NCI-H2171 (cell line): ENCODE results near the gene KPNB1.

Source experiments
- DNase-seq: peaks from one replicate; lab custom pipeline; 2025; lab: John Stamatoyannopoulos, UW

KPNB1 gene

DNA sequence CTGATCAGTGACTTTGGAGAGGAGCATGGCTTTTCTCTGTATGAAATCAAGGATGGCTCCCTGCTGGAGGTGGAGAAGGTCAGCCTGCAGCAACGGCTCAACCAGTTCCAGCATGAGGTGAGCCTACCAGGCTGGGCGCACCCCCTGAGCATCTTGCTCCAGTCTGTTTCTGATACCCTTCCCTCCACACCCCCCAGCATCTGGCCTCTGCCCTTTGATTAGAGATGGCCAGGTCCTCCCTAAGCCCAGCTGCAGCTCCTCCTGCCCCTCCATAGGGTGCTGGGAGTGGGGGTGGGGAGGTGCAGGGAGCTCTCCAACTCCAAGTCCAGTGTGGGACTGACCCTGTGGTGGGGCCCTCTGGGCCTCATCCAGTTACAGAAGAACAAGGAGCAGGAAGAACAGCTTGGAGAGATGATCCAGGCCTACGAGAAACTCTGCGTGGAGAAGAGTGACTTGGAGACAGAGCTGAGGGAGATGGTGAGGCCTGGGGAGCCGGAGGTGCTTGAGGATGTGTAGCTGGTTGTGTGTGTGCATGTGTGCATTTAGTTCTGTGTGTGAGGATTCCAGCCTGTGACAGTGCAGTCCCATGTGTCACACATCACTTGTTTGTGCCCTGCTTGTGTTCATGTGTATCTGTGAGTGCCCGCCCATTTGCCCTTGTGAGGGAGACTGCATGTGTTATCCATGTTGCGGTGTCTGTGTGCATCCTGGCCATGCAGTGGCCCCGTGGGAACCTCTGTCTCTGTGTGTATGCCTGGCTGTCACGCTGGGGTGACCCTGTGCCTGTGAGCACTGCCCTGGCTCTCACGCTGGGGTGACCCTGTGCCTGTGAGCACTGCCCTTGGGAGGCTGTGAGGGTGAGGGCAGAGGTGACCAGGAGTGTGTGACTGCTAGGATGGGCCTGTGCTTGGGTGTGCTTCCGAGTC is 47.3 kb downstream of the KPNB1 start:
- DNase-seq = no peak

- no peak for DNase-seq
These were observed 48.4 kb downstream of the KPNB1 start for GRCh38 chr17:47697906-47698711.

DNA sequence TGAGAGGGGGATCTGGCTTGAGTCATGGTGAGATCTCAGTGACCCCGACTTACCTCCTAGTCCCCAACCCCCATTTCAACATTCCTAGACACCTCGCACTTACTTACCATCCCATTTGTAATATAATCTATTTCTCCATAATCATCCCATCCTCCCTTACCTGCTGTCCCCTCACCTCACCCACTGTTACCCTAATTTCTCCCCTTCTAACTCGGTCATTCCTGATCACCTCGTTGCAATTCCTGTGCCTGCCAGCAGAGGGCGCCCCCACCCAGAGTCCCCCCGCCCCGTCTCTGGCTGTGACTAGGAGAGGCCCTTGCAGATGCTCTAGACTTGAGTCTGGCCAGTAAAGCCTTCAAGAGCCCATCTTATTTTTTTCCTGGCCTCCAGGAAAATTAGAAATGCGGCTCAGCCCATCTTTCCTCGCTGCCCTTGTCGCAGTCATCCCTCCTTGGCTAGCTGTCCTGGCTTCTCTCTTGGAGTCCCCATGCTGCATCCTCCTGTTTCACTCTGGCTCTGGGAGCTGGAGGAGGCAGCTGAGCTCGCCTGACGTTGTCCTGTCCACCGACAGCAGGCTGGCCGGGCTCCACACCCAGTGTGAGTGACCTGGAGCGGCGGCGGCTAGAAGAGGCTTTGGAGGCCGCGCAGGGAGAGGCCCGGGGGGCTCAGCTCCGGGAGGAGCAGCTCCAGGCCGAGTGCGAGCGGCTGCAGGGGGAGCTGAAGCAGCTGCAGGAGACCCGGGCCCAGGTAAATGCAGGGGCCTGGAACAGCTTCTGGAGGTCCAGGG is 49.2 kb downstream of the KPNB1 start:
- no peak for DNase-seq

DNA sequence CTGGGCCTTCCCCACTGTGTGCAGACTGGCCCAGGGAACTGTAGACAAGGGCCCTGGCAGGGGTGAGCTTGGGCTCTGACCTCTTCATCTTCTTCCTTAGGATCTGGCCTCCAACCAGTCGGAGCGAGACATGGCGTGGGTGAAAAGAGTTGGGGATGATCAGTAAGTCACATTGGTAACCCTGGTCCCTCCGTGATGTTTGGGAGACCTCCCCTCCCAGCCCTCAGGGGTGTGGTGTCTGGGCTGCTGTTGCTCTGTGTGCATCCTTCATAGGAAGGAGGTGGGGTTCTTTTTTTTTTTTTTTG is 49.8 kb downstream of the KPNB1 start:
- no peak for DNase-seq

DNA sequence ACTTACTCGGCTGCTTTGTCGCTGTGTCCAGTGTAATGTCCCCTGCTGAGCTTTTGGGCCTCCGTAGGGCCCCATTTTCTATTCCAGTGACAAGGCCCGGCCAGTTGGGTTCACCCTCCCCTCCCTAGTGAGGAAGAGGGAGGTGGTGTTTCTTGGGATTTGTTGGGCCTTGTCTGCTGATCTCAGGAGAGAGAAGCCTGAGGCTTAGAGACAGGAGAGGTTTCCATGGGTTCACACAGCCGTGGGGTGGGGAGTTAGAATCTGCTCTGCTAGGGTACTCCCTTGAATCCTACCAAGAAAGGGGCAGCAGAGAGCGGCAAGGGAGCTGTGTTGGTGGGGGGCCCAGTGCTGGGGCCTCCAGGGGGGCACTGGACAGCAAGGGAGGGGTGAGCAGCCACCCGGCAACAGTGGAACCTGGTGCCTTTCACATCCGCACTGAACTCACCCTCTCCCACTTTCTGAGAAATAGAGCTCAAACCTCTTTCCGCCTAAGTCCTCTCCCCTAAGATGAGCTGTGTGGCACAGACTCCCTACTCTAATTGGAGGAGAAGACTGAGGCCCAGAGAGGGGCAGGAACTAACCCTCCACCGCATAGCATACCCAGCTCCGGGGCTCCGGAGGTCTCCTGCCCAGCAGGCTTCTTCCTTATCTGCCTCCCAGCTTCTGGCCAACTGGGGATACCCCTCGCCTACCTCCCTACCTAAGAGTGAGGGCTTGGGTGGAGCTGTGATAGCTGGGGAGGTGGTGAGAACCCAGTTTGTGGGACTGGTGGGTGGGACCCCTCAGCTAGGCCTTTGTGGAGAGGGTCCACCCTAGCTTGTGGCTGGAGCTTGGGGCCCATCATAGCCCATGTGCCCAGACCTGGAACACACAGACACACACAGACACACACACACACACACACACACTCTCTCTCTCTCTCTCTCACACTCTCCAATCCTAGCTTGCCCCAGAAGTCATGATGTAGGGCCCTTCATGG is 51.0 kb downstream of the KPNB1 start:
- DNase-seq = no peak

DNA sequence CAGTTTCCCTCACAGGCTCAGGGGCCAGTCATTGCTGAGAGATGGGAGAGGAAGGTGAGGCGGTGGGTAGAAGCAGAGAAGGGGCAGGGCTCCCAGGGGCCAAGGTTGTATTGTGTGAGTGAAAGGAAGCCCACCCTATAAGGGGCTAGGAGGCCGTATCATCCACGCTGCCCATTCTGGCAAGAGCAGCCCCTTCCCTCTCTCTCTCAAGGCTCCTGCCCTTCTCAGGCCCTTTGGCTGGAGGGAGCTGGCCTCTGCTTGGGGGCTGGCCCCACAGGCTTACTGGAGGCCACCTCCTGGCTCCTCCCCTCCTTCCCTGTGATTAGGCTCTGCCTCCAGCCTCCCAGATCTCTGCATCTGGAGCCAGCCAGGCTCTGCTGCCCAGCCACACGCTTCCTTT is 51.9 kb downstream of the KPNB1 start:
- no peak for DNase-seq

DNA sequence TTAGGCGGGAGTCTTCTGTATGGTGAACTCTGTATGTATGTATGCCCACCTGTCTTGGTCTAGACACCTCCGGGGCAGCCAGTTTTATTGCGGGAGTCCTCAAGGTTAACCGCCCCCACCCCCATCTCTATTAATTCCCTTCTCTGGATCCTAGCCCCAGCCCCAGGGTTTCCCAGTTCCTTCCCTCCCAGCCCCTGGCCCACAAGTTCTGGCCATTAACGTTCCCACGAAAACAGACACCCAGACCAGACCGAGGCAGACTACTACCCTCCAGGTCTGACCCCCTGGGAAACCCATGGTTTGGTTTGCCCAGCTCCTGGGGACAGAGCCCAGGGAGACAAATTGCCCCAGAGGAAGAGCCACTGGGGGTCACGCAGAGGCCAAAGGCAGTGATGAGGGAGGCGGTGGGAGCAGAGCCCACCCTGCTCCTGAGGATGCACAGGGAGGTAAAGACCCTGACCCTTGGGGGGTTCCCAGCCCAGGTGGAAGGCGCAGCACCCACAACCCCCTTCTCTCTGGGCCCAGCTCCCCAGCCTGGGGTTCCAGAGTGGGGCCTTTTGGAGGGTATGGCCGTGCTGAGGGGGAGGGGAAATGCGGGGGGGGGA is 52.8 kb downstream of the KPNB1 start:
- DNase-seq = no peak

DNA sequence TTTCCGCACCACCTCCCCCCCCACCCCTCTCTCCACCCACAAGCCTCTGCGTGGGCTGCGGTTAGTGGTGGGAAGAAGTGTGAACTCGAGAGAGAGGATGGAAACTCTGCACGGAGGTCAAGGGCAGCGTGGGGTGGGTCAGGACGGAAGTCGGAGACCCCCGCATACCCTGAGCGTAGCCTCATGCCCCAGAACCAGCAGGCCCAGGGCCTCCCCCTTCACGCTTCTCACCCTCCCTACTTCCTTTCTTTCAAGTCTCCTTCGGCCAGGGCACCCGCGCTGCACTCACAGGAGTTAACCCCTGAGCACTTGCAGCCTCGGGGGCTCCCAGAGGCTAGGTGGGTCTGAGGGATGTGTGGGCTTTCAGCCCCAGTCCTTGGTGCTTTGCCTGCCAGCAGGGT is 53.5 kb downstream of the KPNB1 start:
- no peak for DNase-seq

DNA sequence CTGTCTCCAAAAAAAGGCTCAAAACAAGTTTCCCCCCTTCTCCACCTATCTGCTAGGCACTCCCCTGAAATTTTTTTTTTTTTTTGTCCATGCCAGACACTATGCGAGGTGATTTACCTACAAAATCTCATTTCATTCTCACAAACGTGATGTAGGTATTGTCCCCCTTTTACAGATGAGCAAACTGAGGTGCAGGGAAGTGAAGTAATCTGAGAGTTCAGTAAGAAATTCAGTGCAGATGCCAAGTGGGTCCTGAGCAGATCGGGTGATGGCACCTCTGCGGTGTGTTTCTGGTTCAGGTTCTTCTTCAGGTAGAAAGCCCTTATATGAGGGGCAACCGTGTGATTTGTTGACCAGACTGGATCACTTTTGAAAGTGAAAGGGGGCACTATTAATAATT is 54.0 kb downstream of the KPNB1 start:
- DNase-seq = no peak

DNA sequence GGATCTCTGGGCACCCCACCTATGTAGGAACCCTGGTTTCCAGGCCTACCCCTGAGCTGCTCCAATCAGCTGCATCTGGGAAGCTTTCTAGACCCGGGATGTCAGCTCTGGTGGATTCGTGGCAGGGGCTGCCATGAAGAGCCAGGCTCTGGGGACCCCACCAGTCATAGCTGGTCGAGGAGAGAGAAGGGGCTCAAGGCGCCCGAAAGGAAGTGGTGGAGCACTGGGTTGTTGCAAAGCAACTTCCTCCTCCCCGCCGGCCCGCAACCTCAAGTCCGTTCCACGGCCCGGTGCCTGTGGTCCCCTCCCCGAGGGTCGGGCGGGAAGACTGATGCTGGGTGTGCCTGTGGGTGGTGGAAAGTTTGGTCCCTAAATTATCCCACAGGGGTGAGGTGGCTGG is 54.4 kb downstream of the KPNB1 start:
- no peak for DNase-seq

DNA sequence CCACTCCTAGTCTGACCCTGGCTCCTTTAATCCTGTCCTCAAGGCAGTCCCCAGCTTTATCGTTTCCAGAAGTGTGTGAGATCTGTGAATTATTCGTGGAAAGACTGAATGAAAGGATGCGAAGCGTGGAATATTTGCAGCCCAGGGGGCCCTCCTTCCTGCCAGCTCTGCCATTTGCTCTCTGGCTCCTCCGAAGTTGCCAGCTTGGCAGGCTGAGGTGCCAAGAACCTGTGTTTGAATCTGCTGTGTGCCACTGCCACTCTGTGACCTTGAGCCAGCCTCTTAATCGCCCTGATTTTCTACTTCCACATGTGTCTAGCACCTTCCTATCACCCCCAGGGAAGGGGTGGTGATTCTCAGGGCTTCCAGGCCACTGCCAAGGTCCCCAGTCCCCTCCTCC is 55.0 kb downstream of the KPNB1 start:
- no peak for DNase-seq

DNA sequence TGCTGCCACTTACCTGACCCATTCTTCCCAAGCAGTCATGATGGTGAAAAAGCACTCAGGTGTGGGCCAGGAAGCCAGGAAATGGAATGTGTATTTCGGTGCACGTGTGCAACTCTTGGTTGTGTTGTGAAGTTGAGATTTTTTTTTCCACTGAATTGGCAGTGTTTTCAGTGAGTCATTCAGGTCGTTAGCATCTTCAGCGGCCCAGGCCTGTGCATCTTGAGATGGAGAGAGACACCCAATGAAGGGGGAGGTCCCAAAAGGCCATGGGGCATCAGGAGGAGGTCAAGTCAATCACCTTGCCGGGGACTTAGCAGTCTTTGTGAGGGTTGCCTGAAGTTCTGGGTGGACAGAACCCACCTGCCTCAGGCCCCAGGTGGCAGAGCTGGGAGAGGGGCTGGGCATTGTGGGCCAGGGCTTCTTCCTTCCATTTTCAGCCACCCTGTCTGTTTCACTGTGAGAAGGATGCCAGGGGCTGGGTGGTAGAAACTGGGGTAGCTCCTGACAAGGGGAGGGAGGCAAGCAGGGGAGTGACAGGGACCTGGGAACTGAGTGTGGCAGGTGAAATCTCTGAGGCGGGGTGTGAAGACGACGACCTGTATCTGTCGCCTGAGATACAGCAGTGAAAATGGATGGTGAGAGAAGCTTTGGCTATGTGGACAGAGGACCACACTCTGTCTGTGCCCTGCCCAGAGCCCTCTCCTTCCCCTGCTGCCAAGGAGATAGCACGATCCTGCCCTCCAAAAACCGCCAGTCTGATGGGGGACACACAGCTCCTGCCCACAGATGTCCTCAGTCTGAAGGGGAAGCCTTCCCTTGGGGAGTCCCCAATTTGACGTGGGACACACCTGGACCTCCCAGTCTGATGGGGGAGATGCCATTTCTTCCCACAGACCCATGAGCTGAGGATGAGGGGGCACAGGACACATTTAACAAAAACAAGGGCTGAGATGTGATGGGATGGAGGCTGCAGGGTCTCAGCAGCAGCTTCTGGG is 56.1 kb downstream of the KPNB1 start:
- no peak for DNase-seq

- no peak for DNase-seq
These were observed 57.5 kb downstream of the KPNB1 start for GRCh38 chr17:47707056-47707804.

- no peak for DNase-seq
These were observed 58.2 kb downstream of the KPNB1 start for GRCh38 chr17:47707884-47708283.

DNA sequence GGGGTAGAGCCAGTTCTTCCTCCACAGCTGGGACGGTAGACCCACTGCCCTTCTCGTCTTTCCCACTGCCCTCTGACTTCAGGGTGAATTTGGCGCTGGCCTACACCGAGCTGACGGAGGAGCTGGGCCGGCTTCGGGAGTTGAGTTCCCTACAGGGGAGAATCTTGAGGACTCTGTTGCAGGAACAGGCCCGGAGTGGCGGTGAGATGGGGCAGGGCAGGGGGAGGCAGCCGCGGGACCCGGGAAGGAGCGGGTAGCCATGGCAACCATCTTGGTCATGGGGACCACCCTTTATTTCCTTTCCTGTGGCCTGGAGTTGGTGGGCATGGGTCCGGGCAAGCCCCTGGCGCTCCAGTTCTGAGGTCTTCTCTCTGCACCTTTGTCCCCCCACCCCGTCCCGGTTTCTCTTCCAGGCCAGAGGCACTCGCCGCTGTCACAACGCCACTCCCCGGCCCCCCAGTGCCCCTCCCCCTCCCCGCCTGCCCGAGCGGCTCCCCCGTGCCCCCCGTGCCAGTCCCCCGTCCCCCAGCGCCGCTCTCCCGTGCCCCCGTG is 58.7 kb downstream of the KPNB1 start:
- no peak for DNase-seq

DNA sequence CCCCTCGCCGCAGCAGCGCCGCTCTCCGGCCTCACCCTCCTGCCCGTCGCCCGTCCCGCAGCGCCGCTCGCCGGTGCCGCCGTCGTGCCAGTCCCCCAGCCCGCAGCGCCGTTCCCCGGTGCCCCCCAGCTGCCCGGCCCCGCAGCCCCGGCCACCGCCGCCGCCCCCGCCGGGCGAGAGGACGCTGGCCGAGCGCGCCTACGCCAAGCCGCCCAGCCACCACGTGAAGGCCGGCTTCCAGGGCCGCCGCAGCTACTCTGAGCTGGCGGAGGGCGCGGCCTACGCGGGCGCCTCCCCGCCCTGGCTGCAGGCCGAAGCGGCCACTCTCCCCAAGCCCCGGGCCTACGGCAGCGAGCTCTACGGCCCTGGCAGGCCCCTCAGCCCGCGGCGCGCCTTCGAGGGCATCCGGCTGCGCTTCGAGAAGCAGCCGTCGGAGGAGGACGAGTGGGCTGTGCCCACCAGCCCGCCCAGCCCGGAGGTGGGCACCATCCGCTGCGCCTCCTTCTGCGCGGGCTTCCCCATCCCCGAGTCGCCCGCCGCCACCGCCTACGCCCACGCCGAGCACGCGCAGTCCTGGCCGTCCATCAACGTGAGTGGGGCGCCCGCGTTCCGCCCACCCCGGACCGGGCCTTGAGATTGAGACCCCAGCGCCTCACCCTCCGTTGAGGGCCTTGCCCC is 59.3 kb downstream of the KPNB1 start:
- DNase-seq = no peak

- DNase-seq = no peak
These were observed 59.9 kb downstream of the KPNB1 start for GRCh38 chr17:47709594-47709993.
